HG03457 (cell line): Measurements from ENCODE around the gene AFAP1L1.
"Not testable (repeated sequence)": the region's sequence is repeated elsewhere in the genome, so short reads cannot be mapped to it uniquely, and the experiment has no call there.

Experiments used
- ATAC-seq: cut with Tn5 transposase; IDR thresholded peaks from one replicate; pipeline ENCODE4 v1.9.1; 2021; ENCODE audit warnings: moderate number of reproducible peaks; ENCODE audit not compliant: unreplicated experiment

The AFAP1L1 gene

GRCh38 chr5:149386166-149386565 is 114.5 kb downstream of the AFAP1L1 start:
- ATAC-seq: no peak

GRCh38 chr5:149387081-149387631 is 115.5 kb downstream of the AFAP1L1 start:
- ATAC-seq: no peak

DNA sequence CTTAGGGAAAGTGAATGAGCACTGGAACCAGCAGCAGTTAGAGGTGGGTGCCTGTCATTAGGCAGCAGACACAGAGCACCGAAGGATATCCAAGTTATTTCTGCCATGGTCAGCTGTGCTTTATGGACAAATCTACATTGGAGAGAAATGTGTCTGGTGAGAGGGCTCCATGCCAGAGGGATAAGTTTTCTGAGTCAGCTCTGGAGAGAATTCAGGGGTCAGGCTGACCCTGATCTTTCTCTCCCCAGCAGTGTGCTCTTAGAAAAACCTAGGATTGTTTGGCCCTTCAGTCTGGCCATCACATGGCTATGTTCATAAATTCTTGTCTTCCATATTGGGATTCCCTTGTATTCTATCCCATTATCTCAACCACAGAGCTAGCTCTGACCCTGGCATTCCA is 116.3 kb downstream of the AFAP1L1 start:
- no peak for ATAC-seq

GRCh38 chr5:149388498-149389190 is 117.0 kb downstream of the AFAP1L1 start:
- ATAC-seq: no peak

GRCh38 chr5:149389552-149390495 is 118.2 kb downstream of the AFAP1L1 start:
- ATAC-seq: no peak

GRCh38 chr5:149391076-149391475 is 119.4 kb downstream of the AFAP1L1 start:
- ATAC-seq: not testable (repeated sequence)
